Measurements from ENCODE around the gene DHRSX.
"Not testable (repeated sequence)": the region's sequence is repeated elsewhere in the genome, so short reads cannot be mapped to it uniquely, and the experiment has no call there.

Gene DHRSX

DNA sequence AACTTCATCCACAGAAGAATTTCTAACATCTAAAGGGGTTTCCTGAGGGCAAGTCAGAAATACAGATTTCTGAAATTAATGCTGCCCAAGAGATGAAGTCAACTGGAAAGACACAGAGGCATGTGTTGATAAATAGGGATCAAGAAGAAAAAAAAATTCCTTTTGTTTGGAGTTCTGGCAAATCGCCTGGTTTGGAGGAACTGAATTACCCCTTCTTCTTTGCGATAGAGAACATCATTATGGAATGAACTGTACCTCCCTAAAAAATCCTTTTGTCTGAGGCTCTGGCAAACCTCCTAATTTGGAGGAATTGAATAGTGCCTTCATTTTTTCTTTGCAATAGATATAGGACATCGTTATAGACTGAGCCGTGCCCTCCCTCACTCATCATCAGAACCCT is 200.9 kb downstream of the DHRSX start:
- DNase-seq, result no peak

DNA sequence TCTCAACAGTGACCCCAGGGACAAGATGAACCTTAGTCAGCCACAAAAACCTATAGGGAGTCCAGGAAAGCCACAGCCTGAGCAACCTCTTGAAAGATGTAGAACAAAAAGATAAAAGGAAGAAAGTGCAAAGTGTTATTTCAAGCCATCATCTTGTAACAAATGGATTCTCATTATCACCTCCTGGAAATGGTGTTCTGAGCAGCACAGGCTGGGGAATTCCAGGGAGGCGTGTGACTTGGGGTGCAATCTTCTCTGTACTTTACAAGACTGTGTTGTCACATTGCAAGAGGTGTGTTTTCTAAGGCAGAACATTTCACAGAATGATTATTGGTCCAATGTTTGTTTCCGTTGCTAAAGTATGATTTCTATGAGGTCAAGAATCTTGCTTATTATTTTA is 214.0 kb downstream of the DHRSX start:
- DNase-seq, result no peak

DNA sequence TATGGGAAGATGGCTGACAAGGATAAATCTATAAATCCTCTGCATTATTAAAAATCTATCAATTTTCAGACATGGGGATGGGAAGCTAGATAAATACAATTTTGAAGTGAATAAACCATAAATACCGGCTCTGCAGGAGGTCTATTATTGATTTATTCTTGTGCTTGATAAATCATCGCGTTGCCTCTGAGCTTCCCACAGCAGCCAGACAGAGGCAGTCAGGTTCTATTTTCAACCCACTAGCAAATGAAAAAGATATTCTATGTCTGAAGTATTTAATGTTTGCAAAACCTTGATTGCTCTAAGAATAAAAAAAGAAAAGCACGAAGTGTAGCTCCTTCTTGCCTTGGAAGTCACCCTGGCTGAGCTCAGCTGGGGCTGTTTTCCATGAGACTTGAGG is 216.2 kb downstream of the DHRSX start:
- DNase-seq, result no peak

DNA sequence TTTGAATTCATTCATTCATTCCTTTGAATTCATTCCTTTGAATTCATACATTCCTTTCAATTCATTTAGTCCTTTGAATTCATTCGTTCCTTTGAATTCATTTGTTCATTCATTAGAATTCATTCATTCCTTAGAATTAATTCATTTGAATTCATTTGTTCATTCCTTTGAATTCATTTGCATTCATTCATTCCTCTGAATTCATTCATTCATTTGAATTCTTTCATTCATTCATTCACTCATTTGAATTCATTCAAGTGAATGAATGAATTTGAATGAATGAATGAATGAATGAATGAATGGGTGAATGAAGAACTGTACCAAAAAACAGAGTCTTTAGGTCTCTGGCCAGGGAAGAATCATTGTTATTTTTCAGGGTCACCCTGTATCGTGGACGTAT is 216.6 kb downstream of the DHRSX start:
- no peak for DNase-seq

DNA sequence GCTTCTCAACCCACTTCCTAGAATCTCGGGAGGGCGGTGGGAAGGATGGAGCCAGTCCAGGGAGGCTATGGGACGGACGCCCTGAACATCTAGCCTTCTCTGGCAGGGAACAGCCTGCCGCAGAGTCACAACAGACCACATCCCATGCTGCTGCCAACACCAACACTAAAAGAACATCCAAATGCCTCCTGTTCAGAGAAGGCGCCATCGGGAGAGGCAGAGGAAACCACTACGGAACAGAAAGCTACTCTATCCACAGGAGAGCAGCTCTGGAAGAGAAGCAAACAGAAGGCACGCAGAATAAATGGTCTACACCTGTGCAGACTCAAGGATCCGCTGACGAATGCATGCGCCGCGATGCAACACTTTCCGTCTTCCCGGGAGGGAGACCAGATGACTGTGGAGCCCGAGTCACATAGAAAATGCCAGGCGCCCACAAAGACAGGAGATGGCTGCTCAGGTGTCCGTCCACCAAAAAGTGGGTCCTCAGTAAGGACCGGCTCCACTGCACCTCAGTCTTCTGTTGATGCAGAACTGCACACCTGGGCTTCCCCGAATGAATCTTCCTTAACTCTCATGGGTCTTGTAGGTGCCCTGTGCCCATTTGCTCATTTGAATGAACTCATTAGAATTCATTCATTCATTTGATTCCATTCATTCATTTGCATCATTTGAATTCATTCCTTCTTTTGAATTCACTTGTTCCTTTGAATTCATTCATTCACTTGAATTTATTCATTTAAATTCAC is 217.5 kb downstream of the DHRSX start:
- no peak for DNase-seq

DNA sequence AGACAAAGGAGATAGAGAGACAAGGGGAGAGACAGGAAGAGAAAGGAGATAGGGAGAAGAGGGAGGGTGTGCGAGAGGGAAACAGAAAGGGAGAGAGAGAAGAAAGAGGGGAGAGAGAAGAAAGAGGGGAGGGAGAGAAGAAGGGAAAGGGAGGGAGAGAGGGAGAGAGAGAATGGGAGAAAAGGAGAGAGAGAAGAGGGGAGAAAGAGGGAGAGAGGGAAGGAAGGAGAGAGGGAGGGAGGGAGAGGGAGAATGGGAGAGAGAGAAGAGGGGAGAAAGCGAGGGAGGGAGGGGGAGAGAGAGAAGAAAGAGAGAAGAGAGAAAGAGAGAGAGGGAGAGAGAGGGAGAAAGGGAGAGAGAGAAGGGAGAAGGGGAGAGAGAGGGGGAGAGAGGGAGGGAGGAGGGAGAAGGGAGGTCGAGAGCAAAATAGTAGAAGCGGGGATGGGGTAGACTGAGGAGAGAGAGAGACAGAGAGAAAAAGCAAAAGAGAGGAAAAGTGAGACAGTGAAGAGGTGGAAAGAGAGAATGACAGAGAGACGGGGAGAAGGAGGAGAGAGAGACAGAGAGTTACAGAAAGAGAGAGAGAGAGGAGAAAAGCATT is 218.2 kb downstream of the DHRSX start:
- no peak for DNase-seq

DNA sequence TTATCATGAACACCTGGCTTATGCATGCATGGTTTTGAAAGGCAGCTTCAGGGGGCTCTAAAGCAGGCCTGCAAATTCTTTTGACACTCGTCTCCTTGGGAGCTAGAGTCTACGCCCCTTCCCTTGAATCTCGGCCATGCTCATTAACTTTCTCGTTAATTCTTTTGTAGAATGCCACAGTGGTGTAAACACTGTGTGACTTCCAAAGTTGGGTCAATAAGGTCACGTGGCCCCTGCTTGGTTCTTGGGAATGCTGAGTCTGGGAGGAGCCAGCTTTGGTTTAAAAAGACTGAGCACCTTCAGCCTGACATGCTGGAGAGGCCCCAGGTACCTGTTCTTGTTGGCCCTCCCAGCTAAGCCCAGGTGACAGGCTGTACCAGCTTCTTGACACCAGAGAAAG is 228.4 kb downstream of the DHRSX start:
- no peak for DNase-seq

DNA sequence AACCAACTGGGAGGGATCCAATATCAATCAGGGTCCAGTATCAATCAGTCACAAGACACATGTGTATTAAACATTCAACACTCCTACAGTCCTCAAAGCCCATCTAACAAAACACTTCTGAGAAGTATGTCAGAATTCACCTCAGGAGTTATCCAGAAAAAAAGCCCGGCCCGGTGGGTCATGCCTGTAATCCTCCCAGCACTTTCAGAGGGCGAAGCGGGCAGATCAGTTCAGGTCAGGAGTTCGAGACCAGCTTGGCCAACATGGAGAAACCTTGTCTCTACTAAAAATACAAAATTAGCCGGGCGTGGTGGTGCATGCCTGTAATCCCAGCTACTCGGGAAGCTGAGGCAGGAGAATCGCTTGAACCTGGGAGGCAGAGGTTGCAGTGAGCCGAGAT is 229.2 kb downstream of the DHRSX start:
- DNase-seq, result not testable (repeated sequence)

DNA sequence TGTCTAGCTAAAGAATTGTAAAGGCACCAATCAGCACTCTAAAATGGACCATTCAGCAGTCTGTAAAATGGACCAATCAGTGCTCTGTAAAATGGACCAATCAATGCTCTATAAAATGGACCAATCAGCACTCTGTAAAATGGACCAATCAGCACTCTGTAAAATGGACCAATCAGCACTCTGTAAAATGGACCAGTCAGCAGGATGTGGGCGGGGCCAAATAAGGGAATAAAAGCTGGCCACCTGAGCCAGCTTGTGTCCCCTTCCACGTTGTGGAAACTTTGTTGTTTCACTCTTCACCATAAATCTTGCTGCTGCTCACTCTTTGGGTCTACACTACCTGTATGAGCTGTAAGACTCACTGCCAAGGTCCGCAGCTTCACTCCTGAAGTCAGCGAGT is 230.0 kb downstream of the DHRSX start:
- not testable (repeated sequence) for DNase-seq

DNA sequence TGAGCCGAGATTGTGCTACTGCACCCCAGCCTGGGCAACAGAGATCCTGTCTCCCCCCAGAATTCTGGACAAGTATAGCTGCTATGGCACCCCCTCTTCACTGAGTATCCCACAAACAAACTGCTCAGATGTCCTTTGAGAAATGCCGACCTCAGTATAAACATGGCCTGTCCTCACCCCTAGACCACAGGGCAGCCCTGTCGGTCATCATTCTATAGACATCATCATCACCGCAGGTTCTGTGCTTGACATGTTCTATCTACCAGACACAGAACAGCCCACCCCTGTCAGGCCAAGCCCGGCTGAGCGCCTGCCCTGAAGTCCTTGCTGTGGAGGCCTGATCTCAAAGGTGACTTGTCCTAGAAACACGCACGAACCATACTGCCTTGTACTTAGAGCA is 232.9 kb downstream of the DHRSX start:
- no peak for DNase-seq

DNA sequence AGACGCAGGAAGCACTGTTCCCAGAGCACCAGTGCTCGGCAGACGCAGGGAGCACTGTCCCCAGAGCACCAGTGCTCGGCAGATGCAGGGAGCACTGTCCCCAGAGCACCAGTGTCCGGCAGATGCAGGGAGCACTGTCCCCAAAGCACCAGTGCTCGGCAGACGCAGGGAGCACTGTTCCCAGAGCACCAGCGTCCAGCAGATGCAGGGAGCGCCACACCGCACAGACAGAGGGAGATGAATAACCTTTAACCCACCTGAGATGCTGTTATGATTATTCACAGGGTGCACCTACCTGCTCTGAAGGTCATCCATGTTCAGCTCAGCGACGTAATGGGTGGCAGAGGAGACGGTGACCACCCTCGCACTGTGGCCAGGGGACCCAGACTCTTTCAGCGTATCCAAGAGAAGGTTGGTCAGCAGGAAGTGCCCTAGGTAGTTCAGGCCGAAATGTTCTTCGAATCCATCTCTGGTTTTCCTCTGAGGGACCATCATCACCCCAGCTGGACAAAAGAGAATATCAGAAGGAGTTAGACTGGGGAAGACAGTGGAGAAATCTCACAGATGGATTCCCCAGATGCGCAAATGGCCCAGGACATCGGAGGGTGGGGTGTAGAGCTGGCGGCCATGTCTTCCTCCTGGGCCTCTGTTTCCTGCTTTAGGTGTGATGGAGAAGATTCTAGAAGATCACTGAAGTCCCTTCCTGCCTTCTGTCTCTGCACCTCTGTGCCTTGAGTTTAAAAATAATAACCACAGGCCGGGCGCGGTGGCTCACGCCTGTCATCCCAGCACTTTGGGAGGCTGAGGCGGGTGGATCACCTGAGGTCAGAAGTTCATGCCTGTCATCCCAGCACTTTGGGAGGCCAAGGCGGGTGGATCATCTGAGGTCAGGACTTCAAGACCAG is 234.1 kb downstream of the DHRSX start:
- DNase-seq, result no peak

DNA sequence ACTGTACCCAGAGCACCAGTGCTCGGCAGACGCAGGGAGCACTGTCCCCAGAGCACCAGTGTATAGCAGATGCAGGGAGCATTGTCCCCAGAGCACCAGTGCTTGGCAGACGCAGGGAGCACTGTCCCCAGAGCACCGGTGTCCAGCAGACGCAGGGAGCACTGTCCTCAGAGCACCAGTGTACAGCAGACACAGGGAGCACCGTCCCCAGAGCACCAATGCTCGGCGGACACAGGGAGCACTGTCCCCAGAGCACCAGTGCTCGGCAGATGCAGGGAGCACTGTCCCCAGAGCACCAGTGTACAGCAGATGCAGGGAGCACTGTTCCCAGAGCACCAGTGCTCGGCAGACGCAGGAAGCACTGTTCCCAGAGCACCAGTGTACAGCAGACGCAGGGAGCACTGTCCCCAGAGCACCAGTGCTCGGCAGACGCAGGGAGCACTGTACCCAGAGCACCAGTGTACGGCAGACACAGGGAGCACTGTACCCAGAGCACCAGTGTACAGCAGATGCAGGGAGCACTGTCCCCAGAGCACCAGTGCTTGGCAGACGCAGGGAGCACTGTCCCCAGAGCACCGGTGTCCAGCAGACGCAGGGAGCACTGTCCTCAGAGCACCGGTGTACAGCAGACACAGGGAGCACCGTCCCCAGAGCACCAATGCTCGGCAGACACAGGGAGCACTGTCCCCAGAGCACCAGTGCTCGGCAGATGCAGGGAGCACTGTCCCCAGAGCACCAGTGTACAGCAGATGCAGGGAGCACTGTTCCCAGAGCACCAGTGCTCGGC is 234.9 kb downstream of the DHRSX start:
- not testable (repeated sequence) for DNase-seq

DNA sequence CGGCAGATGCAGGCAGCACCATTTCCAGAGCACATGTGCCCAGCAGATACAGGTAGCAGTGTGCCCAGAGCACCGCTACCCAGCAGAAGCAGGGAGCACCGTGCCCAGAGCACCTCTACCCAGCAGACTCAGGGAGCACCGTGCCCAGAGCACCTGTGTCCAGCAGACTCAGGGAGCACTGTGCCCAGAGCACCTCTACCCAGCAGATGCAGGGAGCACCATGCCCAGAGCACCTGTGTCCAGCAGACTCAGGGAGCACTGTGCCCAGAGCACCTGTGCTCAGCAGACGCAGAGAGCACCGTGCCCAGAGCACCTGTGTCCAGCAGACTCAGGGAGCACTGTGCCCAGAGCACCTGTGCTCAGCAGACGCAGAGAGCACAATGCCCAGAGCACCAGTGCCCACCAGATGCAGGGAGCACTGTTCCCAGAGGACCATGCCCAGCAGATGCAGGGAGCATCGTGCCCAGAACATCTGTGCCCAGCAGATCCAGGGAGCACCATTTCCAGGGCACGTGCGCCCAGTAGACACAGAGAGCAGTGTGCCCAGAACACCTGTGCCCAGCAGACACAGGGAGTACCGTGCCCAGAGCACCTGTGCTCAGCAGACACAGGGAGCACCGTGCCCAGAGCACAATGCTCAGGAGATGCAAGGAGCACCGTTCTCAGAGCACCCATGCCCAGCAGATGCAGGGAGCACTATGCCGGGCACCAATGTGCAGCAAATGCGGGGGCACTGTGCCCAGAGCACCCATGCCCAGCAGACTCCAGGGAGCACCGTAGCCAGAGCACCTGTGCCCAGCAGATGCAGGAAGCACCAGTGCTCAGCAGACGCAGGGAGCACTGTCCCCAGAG is 236.4 kb downstream of the DHRSX start:
- DNase-seq, result no peak

DNA sequence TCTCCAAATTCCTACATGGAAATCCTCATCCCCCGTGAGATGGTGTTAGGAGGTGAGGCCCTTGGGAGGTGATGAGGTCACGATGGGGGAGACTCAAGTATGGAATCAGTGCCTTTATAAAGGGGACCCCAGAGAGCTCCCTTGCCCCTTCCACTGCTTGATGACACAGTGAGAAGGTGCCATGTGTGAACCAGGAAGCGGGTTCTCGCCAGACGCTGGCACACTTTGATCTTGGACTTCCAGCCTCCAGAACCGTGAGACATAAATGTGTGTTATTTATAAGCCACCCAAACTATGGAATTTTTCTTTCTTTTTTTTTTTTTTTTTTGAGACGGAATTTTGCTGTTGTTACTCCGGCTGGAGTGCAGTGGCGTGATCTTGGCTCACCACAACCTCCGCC is 237.6 kb downstream of the DHRSX start:
- DNase-seq, result no peak

DNA sequence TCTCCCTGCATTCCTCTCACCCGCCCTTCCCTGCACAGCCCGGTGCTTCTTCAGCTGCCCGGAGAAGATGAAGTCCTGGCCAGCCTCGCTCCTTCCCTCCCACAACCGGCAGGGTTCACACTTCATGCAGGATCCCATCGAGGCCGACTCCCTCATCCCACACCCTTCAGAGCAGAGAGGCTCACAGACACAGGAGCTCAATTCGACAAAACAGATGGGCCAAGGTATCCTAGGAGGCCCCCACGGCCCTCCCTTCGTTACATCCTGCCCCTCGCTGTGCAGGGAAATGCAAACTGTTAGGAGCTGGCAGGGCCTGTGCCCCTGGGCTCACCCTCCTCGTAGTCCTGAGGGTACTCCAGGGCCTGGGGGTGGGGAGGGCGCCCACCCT is 238.1 kb downstream of the DHRSX start:
- no peak for DNase-seq

DNA sequence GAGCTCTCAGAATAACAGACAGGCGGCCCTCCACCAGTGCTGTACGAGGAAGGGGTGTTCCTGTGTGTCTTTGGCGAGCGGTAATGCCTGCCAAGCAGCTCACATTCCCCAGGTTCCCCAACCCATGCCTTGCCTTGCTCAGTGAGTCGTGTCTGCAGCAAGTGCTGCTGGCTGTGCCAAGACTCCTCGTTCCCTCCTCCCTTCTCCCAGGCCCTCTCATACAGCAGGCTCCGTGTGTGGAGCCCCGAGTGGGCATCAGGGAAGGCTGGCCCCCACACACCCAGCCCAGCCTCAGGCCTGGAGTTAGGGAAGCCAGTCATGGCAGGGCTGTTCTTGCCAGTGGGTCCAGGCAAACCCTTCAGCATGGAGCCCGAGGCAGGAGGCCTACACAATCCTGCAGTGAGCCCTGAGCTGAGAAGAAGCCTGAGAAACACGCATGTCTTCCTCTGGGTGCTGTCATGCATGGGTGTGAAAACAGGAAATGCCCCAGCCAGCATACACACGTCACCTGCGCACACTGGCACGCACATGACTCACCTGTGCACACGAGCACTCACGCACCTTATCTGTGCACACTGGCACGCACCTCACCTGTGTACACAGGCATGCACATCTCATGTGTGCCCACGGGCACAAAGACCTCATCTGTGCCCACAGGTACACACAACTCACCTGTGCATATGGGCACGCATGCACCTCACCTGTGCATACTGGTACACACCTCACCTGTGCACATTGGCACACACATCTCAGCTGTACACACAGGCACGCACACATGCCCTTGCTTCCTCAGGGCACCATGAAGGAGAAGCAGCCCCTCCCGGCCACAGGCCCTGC is 238.7 kb downstream of the DHRSX start:
- DNase-seq, result no peak

DNA sequence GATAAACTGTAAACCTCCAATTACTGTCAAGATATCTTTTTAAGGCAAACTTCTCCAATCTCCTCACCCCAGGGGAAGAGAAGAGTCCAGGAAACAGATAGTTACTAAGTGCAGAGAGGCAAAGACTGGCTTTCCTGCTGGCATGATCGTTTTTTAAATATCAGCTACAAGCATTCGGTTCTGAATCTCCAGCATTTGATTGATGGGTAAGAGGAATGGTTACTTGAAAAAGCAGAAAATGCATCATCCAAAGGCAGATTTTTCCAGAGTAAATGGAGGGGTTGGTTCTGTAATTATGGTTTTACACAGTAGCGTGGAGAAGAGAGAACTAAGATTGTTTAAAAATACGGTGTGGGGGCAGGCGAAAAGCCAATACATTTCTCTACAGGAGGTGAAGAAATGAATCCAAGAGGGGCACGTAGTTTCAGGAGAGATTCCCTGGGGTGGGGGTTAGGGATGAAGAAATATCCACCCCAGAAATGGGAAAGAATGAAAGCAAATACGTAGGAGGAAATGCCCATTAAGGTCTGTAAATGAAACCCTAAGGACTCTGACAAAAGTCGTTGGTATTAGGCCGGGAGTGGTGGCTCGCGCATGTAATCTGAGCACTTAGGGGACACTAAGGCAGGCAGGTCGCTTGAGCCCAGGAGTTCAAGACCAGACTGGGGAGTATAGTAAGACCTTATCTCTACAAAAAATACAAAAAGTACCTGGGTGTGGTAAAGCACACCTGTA is 248.3 kb downstream of the DHRSX start:
- no peak for DNase-seq

DNA sequence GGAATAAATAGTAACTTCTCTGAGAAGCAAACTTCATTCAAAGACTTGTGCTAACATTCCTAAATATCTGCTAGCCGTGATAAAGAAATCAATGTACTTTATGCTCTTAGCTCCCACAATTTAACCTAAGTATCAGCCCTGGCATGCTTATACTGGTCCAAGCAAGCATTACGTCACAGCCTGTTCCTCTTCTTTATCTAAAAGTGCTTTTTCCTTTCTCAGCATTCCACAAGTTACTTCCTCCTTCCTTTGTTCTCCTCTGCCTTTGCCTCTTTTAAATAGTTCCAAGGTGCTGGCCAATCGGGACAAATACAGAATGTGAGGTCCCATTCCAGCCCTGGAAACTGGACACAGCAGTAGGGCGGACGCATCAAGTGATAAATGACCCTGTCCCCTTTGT is 249.6 kb downstream of the DHRSX start:
- no peak for DNase-seq

DNA sequence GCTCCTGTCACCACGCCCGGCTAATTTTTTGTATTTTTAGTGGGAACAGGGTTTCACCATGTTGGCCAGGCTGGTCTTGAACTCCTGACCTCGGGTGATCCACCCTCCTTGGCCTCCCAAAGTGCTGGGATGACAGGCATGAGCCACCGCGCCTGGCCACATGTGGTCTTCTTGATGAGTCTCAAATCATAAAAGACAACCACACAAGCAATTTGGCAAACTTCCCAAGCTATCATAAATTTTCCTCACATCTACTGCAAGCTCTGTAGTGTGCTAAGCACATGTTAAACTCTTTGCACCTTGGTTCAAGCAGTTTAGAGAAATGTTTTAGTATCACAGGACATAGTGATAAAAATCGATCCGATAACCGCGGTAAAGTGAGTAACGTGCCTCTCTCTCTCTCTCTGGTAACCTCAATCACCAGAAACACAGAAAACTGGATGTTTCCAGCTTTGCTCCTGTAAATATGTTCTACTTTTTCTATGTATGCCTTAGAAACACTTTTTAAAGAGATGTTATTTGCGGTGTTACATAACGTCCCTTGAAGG is 256.8 kb downstream of the DHRSX start:
- no peak for DNase-seq

DNA sequence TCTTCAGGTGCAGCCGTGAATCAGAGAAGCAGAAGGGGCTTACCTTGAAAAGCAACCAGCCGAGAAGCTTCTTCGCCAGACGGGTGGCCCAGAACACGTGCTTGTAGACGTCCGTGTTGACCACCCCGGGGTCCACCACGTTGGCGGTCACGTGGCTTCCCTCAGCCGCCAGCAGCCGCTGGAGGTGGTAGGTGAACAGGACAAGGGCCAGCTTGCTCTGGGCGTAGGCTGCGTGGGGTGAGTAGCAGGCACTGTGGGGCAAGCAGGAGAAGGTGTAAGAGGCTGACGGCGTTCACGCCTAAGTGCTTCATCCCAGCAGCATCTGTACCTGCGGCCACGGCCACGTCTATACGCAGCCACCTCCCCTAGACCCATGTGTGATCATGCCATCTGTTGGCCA is 257.8 kb downstream of the DHRSX start:
- no peak for DNase-seq

Measured in NCI-H774 (cell line).